Measurements from ENCODE around the gene CLTCL1.

The CLTCL1 gene

DNA sequence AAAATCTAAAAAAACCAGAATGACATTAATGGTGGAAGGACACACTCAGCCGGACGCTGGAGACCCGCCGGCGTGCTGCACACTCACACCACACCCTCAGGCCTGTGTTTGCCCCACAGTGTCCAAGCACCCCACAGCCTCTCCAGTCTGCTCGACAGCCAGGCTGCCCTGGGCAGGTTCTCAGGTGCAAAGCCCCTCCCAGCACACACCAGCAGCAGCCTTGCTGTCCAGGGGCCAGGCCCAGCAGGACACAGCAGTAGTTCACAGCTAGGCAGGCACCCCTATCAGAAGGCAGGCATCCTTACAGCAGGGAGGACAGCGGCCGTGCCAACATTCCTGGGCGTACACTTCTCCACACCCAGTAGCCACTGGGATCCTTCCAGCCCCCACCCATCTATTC lies 111.3 kb downstream of the CLTCL1 start:
- Histone ChIP-seq H3K79me2 (ENCODE audit: control insufficient read depth, insufficient read depth, low read length, unreplicated experiment) (peaks cover 11% of the 10 kb centered on the region), H3K4me3 (ENCODE audit: low read depth, low read length) (no peak overlapping the region), H3K4me1 (ENCODE audit: control insufficient read depth, insufficient read depth, low read length, unreplicated experiment) (peaks cover 6% of the 10 kb centered on the region), H2AFZ (ENCODE audit: low read length, unreplicated experiment) (no peak overlapping the region), H3K27me3 (ENCODE audit: insufficient read depth, low read length) (no peaks in the 10 kb centered on the region), H3K27ac (ENCODE audit: low read depth, low read length) (no peak overlapping the region), H3K36me3 (ENCODE audit: insufficient read depth, low read length) (no peaks in the 10 kb centered on the region)

- Histone ChIP-seq H3K27me3 (ENCODE audit: insufficient read depth, low read length) (no peaks in the 10 kb centered on the region), H3K79me2 (ENCODE audit: control insufficient read depth, insufficient read depth, low read length, unreplicated experiment) (peaks cover 13% of the 10 kb centered on the region), H3K36me3 (ENCODE audit: insufficient read depth, low read length) (no peaks in the 10 kb centered on the region), H3K4me1 (ENCODE audit: control insufficient read depth, insufficient read depth, low read length, unreplicated experiment) (peaks cover 13% of the 10 kb centered on the region), H3K27ac (ENCODE audit: low read depth, low read length) (no peak overlapping the region), H2AFZ (ENCODE audit: low read length, unreplicated experiment) (peak overlapping the region; percentile 60), H3K4me3 (ENCODE audit: low read depth, low read length) (peak overlapping the region; percentile 89)
Observed at GRCh38 chr22:19179497-19180048, 111.9 kb downstream of the CLTCL1 start.

GRCh38 chr22:19178657-19179496 lies 112.6 kb downstream of the CLTCL1 start, which contains the start of gene SLC25A1:
Gene SLC25A1, minus strand, starts transcription at chr22:19178736. Its CDS starts 63 bp downstream, at chr22:19178673.
- Histone ChIP-seq H3K4me3 (ENCODE audit: low read depth, low read length) (peak within 1 kb of the TSS; percentile 89), H2AFZ (ENCODE audit: low read length, unreplicated experiment) (peak within 1 kb of the TSS; percentile 60), H3K79me2 (ENCODE audit: control insufficient read depth, insufficient read depth, low read length, unreplicated experiment) (peaks cover 14% of the 10 kb centered on the region), H3K4me1 (ENCODE audit: control insufficient read depth, insufficient read depth, low read length, unreplicated experiment) (peaks cover 20% of the 10 kb centered on the region), H3K27me3 (ENCODE audit: insufficient read depth, low read length) (no peaks in the 10 kb centered on the region), H3K27ac (ENCODE audit: low read depth, low read length) (peak within 1 kb of the TSS; percentile 43; the same call in 1 of the 2 replicates), H3K36me3 (ENCODE audit: insufficient read depth, low read length) (no peaks in the 10 kb centered on the region)

- peaks cover 27% of the 10 kb centered on the region for H3K4me1 ChIP-seq (ENCODE audit: control insufficient read depth, insufficient read depth, low read length, unreplicated experiment)
- H3K27ac ChIP-seq (ENCODE audit: low read depth, low read length) = peak overlapping the region; percentile 43; the same call in 1 of the 2 replicates
- peaks cover 22% of the 10 kb centered on the region for H3K79me2 ChIP-seq (ENCODE audit: control insufficient read depth, insufficient read depth, low read length, unreplicated experiment)
Observed at GRCh38 chr22:19178065-19178656, 113.4 kb downstream of the CLTCL1 start.

GRCh38 chr22:19177164-19178064 lies 114.1 kb downstream of the CLTCL1 start:
- H3K4me1 ChIP-seq (ENCODE audit: control insufficient read depth, insufficient read depth, low read length, unreplicated experiment) = peaks cover 29% of the 10 kb centered on the region
- no peaks in the 10 kb centered on the region for H3K27me3 ChIP-seq (ENCODE audit: insufficient read depth, low read length)
- H3K79me2 ChIP-seq (ENCODE audit: control insufficient read depth, insufficient read depth, low read length, unreplicated experiment) = peaks cover 28% of the 10 kb centered on the region
- H3K27ac ChIP-seq (ENCODE audit: low read depth, low read length) = no peak overlapping the region
- H3K36me3 ChIP-seq (ENCODE audit: insufficient read depth, low read length) = no peaks in the 10 kb centered on the region
- peak overlapping the region; percentile 89 for H3K4me3 ChIP-seq (ENCODE audit: low read depth, low read length)
- H2AFZ ChIP-seq (ENCODE audit: low read length, unreplicated experiment) = no peak overlapping the region

More at GRCh38 chr22:19178065-19178656, 113.4 kb downstream of the CLTCL1 start:
- Histone ChIP-seq H2AFZ (ENCODE audit: low read length, unreplicated experiment) (peak overlapping the region; percentile 6), H3K36me3 (ENCODE audit: insufficient read depth, low read length) (no peaks in the 10 kb centered on the region), H3K4me3 (ENCODE audit: low read depth, low read length) (peak overlapping the region; percentile 89), H3K27me3 (ENCODE audit: insufficient read depth, low read length) (no peaks in the 10 kb centered on the region)

GRCh38 chr22:19176732-19177131 lies 114.8 kb downstream of the CLTCL1 start:
- Histone ChIP-seq H2AFZ (ENCODE audit: low read length, unreplicated experiment) (no peak overlapping the region), H3K4me1 (ENCODE audit: control insufficient read depth, insufficient read depth, low read length, unreplicated experiment) (peaks cover 29% of the 10 kb centered on the region), H3K36me3 (ENCODE audit: insufficient read depth, low read length) (no peaks in the 10 kb centered on the region), H3K27ac (ENCODE audit: low read depth, low read length) (no peak overlapping the region), H3K4me3 (ENCODE audit: low read depth, low read length) (peak overlapping the region; percentile 89), H3K79me2 (ENCODE audit: control insufficient read depth, insufficient read depth, low read length, unreplicated experiment) (peaks cover 35% of the 10 kb centered on the region), H3K27me3 (ENCODE audit: insufficient read depth, low read length) (no peaks in the 10 kb centered on the region)

- no peak overlapping the region for H3K27ac ChIP-seq (ENCODE audit: low read depth, low read length)
- peaks cover 29% of the 10 kb centered on the region for H3K4me1 ChIP-seq (ENCODE audit: control insufficient read depth, insufficient read depth, low read length, unreplicated experiment)
- no peaks in the 10 kb centered on the region for H3K36me3 ChIP-seq (ENCODE audit: insufficient read depth, low read length)
- H3K27me3 ChIP-seq (ENCODE audit: insufficient read depth, low read length) = no peaks in the 10 kb centered on the region
- H3K4me3 ChIP-seq (ENCODE audit: low read depth, low read length) = no peak overlapping the region
- H2AFZ ChIP-seq (ENCODE audit: low read length, unreplicated experiment) = no peak overlapping the region
- H3K79me2 ChIP-seq (ENCODE audit: control insufficient read depth, insufficient read depth, low read length, unreplicated experiment) = peaks cover 37% of the 10 kb centered on the region
Observed at GRCh38 chr22:19176175-19176643, 115.3 kb downstream of the CLTCL1 start.

DNA sequence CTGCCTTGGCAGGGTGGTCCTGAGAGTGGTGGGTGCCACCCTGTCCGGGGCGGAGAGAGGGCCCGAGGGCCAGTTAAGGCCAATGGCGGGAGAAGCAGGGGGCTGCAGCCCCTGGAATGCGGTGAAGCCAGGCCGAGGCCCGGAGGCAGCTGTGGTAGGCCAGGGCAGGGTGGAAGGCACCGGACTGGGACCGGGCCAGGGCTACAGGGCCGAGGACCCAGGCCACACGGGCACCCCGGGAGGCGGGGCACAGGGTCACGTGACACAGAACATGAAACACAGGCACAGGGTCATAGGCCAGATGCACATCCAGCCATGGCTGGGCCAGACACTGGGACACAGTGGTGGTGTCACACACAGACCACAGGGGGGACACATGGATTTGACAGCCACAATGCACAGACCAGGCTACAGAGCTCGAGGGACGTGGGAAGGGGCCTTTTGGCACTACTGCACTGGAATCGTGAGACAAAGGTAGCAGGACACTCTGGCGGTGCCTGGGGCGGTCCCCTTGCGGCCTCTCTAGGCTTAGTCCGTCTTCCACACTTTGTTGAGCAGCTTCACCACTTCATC lies 115.8 kb downstream of the CLTCL1 start:
- Histone ChIP-seq H3K79me2 (ENCODE audit: control insufficient read depth, insufficient read depth, low read length, unreplicated experiment) (peaks cover 37% of the 10 kb centered on the region), H3K27ac (ENCODE audit: low read depth, low read length) (no peak overlapping the region), H3K36me3 (ENCODE audit: insufficient read depth, low read length) (no peaks in the 10 kb centered on the region), H3K4me1 (ENCODE audit: control insufficient read depth, insufficient read depth, low read length, unreplicated experiment) (peaks cover 29% of the 10 kb centered on the region), H2AFZ (ENCODE audit: low read length, unreplicated experiment) (no peak overlapping the region), H3K27me3 (ENCODE audit: insufficient read depth, low read length) (no peaks in the 10 kb centered on the region), H3K4me3 (ENCODE audit: low read depth, low read length) (no peak overlapping the region)

GRCh38 chr22:19175026-19175601 lies 116.4 kb downstream of the CLTCL1 start:
- 0 out of 2 replicates have a peak overlapping the region, but pooled peaks have one; percentile 5 for H3K4me3 ChIP-seq (ENCODE audit: low read depth, low read length)
- no peaks in the 10 kb centered on the region for H3K36me3 ChIP-seq (ENCODE audit: insufficient read depth, low read length)
- H2AFZ ChIP-seq (ENCODE audit: low read length, unreplicated experiment) = no peak overlapping the region
- H3K4me1 ChIP-seq (ENCODE audit: control insufficient read depth, insufficient read depth, low read length, unreplicated experiment) = peaks cover 29% of the 10 kb centered on the region
- H3K27ac ChIP-seq (ENCODE audit: low read depth, low read length) = peak overlapping the region; percentile 64
- peaks cover 37% of the 10 kb centered on the region for H3K79me2 ChIP-seq (ENCODE audit: control insufficient read depth, insufficient read depth, low read length, unreplicated experiment)
- no peaks in the 10 kb centered on the region for H3K27me3 ChIP-seq (ENCODE audit: insufficient read depth, low read length)

Measured in ACC112 (cell line).